Left lung (tissue), 14 donors: ENCODE measurements around the gene HIPK4. TPM values are rescaled to one million over a fixed set of nuclear protein-coding genes. Genes with fewer than 3 reads are reported as not detected.
"Not testable (repeated sequence)": the region's sequence is repeated elsewhere in the genome, so short reads cannot be mapped to it uniquely, and the experiment has no call there.

ENCODE experiments used
- ATAC-seq: fragments of 200-7000 bp; cut with Tn5 transposase; one replicate; pipeline ENCODE4 v1.9.1; 2020; ENCODE audit warnings: moderate library complexity
- DNase-seq, 4 donors: peaks; one replicate each; pipeline ENCODE4 v3.0.0-alpha.2; 2013 to 2020
- H3K27ac ChIP-seq, 2 donors: fragments of 200-600 bp; sonication (generic) in 1 of 2; one replicate each; pipeline versions ENCODE4 v1.5.0 to v1.8.0; 2020 to 2021
- H3K27me3 ChIP-seq, 2 donors: fragments of 200-600 bp; sonication (generic) in 1 of 2; one replicate each; pipeline versions ENCODE4 v1.5.0 to v1.8.0; 2020 to 2021
- H3K36me3 ChIP-seq, 2 donors: fragments of 200-600 bp; sonication (generic) in 1 of 2; one replicate each; pipeline versions ENCODE4 v1.5.0 to v1.8.0; 2020 to 2021
- H3K4me1 ChIP-seq, 2 donors: fragments of 200-600 bp; one replicate each; pipeline ENCODE4 v1.8.0; 2021
- H3K4me3 ChIP-seq, 2 donors: fragments of 200-600 bp; sonication (generic) in 1 of 2; one replicate each; pipeline versions ENCODE4 v1.5.0 to v1.8.0; 2020 to 2021; ENCODE audit warnings: mild to moderate bottlenecking in 1 of 2
- H3K9me3 ChIP-seq, 2 donors: fragments of 200-600 bp; sonication (generic) in 1 of 2; one replicate each; pipeline versions ENCODE4 v1.5.0 to v1.8.0; 2020 to 2021
- intact Hi-C, 2 donors: fragments of 100-400 bp; cut with DNase I; formaldehyde crosslinking; loops; one replicate each; pipeline versions ENCODE4 v1.11.2 to v1.14.2; 2022
- long read RNA-seq, 12 donors: library from polyadenylated mRNA in 2 of 12; unstranded in 2 of 12; transcript quantifications; one replicate each; pipeline ENCODE4 v2.0.0 and lab custom pipeline, GENCODE V29; 2019 to 2026
- polyA plus RNA-seq, 6 donors: library from polyadenylated mRNA; unstranded; fragments of 120-200 nt; gene quantifications; one replicate each; pipeline ENCODE4 v1.2.1, GENCODE V29; 2013; ENCODE audit not compliant: insufficient read length in 6 of 6
- total RNA-seq, 2 donors: library from RNA; stranded (reverse); fragmentation: NEBNext Ultra II Directional; extraction: Animal tissue kit (Norgen Biotek cat#: 25700); gene quantifications; one replicate each; pipeline ENCODE4 v1.2.1, GENCODE V29; 2021
- TF ChIP-seq, protein P1 (sequence below), 2 donors: fragments of 200-600 bp; sonication (generic) in 1 of 2; IDR thresholded peaks; one replicate each; pipeline versions ENCODE4 v1.5.0 to v1.8.0; 2021; ENCODE audit warnings: antibody characterized with exemption in 2 of 2
- donor health status: DM: no; HTN: yes; CAD: no.
- donor health status: DM: no; HTN: no; CAD: no.

HIPK4 gene
- total RNA-seq = under 1 TPM; 0.09 to 0.24 TPM
- under 1 TPM; 0.15 to 0.35 (median 0.32) TPM for polyA plus RNA-seq
- long read RNA-seq, donor 1 = 0 reads
- long read RNA-seq, donor 2 = 0 reads
- long read RNA-seq, donor 3 = 0 reads
- long read RNA-seq, donor 4 = 0 reads
- long read RNA-seq, donor 5 = 0 reads
- long read RNA-seq, donor 6 = 0 reads
- long read RNA-seq, donor 7 = 0 reads
- long read RNA-seq, donor 8 = 0 reads
- long read RNA-seq, donor 9 = 0 reads
- long read RNA-seq, donor 10, partial matches to known transcripts = 0 of 1 reads
- long read RNA-seq, donor 10, other reads (novel, unspliced or antisense) = 1 of 1 reads
- long read RNA-seq, donor 11 = 0 reads
- long read RNA-seq, donor 12 = 0 reads

- TF ChIP-seq, protein P1, sequence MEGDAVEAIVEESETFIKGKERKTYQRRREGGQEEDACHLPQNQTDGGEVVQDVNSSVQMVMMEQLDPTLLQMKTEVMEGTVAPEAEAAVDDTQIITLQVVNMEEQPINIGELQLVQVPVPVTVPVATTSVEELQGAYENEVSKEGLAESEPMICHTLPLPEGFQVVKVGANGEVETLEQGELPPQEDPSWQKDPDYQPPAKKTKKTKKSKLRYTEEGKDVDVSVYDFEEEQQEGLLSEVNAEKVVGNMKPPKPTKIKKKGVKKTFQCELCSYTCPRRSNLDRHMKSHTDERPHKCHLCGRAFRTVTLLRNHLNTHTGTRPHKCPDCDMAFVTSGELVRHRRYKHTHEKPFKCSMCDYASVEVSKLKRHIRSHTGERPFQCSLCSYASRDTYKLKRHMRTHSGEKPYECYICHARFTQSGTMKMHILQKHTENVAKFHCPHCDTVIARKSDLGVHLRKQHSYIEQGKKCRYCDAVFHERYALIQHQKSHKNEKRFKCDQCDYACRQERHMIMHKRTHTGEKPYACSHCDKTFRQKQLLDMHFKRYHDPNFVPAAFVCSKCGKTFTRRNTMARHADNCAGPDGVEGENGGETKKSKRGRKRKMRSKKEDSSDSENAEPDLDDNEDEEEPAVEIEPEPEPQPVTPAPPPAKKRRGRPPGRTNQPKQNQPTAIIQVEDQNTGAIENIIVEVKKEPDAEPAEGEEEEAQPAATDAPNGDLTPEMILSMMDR (IDR thresholded peaks at IDR 0.05) = no peak
- ATAC-seq = no peak
- Histone ChIP-seq H3K4me3 (no peak within 1 kb of the TSS), H3K27me3 (no peaks in the 10 kb centered on the region), H3K36me3 (no peaks in the 10 kb centered on the region), H3K4me1 (peaks cover 0 to 14% of the 10 kb centered on the region in 2 donors), H3K9me3 (no peaks in the 10 kb centered on the region), H3K27ac (no peak within 1 kb of the TSS)
- no peak for DNase-seq
- intact Hi-C loops = no loop called here
Measured at GRCh38 chr19:40390084-40390742, at the start of gene HIPK4. TSS of gene HIPK4 (minus strand) at chr19:40390181. CDS start at chr19:40389902, 279 bp downstream.

DNA sequence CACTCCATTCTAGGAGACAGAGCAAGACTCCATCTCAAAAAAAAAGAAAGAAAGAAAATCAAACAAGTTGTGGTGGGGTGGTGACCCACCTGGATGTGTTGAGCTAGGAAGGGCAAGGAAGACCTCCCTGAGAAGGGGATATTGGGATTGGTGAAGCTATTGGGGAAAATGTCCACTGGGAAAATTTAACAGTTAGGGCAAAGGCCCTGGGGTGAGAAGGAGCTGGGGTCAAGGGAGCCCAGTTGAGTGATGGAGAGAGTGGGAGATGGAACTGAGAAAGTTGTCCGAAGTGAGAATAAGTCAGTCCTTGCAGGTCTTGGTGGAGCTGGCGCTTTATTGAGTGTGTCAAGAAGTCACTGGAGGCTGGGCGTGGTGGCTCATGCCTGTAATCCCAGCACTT is 48.3 kb upstream of the HIPK4 start:
- Histone ChIP-seq H3K4me3 (no peak overlapping the region), H3K36me3 (peaks cover 0 to 21% of the 10 kb centered on the region in 2 donors), H3K9me3 (no peaks in the 10 kb centered on the region), H3K4me1 (peaks cover 7 to 39% of the 10 kb centered on the region in 2 donors), H3K27ac (no peak overlapping the region), H3K27me3 (no peaks in the 10 kb centered on the region)
- no peak for ATAC-seq
- DNase-seq = no peak
- TF ChIP-seq, protein P1 (IDR thresholded peaks at IDR 0.05) = no peak
- intact Hi-C loops = no loop called here

DNA sequence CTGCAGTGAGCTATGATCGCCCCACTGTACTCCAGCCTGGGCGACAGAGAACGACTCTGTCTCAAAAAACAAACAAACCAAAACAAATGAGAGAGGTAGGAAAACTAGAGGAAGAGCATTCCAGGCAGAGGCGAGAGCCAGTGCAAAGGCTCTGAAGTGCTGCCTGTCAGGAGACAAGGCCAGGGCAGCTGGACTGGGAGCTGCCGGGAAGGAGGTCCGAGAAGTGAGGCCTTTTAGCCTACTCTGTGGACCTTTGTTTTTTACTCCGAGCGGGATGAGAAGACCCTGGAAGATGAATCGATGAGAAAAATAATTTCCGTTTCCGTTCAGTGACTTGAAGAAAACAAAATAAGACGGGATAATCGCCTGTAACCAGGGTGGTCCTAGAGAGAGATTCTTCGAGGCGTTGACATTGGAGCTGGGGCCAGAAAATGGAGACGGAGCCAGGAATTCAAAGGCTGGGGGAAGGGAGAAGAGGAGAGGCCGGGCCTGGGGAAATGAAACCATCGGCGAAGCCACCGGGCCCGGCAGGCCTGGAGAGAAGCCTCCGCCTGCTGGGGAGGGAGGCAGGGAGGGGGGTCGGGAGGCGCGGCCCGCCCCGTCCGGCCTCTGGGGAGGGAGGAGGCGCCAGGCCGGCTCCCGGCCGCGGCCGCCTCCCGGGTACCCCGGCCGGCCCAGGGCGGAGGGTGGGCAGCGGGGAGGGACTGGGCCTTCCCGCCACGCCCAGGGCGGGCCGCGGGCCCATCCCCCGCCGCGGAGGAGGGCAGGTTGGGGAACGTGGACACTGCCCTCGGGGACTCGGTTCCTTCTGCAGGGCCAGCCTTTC is 43.6 kb upstream of the HIPK4 start:
- no peaks in the 10 kb centered on the region for H3K27me3 ChIP-seq
- peak; percentile 93 to 97 (median 95) for DNase-seq
- peak; percentile 98 for ATAC-seq

GRCh38 chr19:40432760-40433159 is 42.8 kb upstream of the HIPK4 start:
- H3K36me3 ChIP-seq, ATAC-seq, H3K9me3 ChIP-seq, DNase-seq, intact Hi-C loops, H3K27me3 ChIP-seq: not testable (repeated sequence)
- H3K4me1 ChIP-seq = peaks cover 9 to 27% of the 10 kb centered on the region in 2 donors
- peak overlapping the region; percentile 21 to 45 for H3K4me3 ChIP-seq
- peak overlapping the region; percentile 91 to 97 for H3K27ac ChIP-seq

More for the DNA sequence above, 43.6 kb upstream of the HIPK4 start:
- Histone ChIP-seq H3K36me3 (no peaks in the 10 kb centered on the region), H3K9me3 (no peaks in the 10 kb centered on the region), H3K4me3 (peak overlapping the region; percentile 21 to 45), H3K4me1 (peaks cover 9 to 27% of the 10 kb centered on the region in 2 donors), H3K27ac (peak overlapping the region; percentile 91 to 97)
- TF ChIP-seq, protein P1 (IDR thresholded peaks at IDR 0.05) = peak in 1 of 2 donors; percentile 8
- intact Hi-C loops = no loop called here

DNA sequence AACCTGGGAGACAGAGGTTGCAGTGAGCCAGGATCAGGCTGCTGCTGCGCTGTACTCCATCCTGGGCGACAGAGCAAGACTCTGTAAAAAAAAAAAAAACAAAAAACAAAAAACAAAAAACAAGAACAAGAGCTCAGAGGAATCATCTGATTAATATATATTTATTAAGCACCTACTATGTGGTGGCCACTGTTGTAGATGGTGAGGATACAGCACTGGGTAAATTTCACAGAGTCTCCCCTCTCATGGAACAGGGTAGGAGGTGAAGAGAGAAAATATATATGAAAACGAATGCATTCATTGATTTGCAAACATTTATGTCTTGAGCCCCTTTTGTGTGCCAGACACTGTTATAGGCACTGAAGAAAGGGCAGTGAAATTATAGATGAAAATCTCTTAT is 41.7 kb upstream of the HIPK4 start:
- no peaks in the 10 kb centered on the region for H3K9me3 ChIP-seq
- H3K4me3 ChIP-seq = no peak overlapping the region
- H3K27ac ChIP-seq = no peak overlapping the region
- intact Hi-C loops = no loop called here
- peaks cover 9 to 29% of the 10 kb centered on the region in 2 donors for H3K4me1 ChIP-seq
- DNase-seq (no peak), ATAC-seq (no peak)
- TF ChIP-seq, protein P1 (IDR thresholded peaks at IDR 0.05) = no peak
- no peaks in the 10 kb centered on the region for H3K36me3 ChIP-seq
- no peaks in the 10 kb centered on the region for H3K27me3 ChIP-seq

DNA sequence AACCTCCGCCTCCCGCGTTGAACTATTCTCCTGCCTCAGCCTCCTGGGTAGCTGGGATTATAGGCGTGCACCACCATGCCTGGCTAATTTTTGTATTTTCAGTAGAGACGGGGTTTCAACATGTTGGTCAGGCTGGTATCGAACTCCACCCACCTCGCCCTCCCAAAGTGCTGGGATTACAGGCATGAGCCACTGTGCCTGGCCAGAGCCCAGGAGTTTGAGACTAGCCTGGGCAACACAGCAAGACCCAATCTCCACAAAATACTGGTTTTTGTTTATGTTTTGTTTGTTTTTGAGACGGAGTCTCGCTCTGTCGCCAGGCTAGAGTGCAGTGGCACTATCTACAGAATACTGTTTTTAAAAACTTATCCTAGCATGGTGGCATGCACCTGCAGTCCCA is 40.3 kb upstream of the HIPK4 start:
- H3K4me3 ChIP-seq, intact Hi-C loops, H3K36me3 ChIP-seq, H3K27ac ChIP-seq, H3K9me3 ChIP-seq, H3K27me3 ChIP-seq, DNase-seq, ATAC-seq: not testable (repeated sequence)
- H3K4me1 ChIP-seq = peaks cover 9 to 35% of the 10 kb centered on the region in 2 donors

DNA sequence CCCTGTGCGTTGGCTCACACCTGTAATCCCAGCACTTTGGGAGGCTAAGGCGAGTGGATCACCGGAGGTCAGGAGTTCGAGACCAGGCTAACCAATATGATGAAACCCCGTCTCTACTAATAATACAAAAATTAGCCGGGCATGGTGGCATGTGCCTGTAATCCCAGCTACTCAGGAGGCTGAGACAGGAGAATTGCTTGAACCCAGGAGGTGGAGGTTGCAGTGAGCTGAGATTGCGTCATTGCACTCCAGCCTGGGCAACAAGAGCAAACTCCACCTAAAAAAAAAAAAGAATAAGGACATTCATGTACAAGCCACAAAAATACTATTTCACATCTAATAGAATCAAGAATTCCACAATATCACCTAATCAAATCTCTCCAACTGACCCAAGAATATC is 38.2 kb upstream of the HIPK4 start:
- H3K9me3 ChIP-seq, intact Hi-C loops, H3K27me3 ChIP-seq, H3K4me3 ChIP-seq, H3K27ac ChIP-seq, H3K36me3 ChIP-seq, DNase-seq, ATAC-seq: not testable (repeated sequence)
- peaks cover 20 to 35% of the 10 kb centered on the region in 2 donors for H3K4me1 ChIP-seq
